ENCODE measurements around the gene SPN.
"Not testable (repeated sequence)": the region's sequence is repeated elsewhere in the genome, so short reads cannot be mapped to it uniquely, and the experiment has no call there.

DNA sequence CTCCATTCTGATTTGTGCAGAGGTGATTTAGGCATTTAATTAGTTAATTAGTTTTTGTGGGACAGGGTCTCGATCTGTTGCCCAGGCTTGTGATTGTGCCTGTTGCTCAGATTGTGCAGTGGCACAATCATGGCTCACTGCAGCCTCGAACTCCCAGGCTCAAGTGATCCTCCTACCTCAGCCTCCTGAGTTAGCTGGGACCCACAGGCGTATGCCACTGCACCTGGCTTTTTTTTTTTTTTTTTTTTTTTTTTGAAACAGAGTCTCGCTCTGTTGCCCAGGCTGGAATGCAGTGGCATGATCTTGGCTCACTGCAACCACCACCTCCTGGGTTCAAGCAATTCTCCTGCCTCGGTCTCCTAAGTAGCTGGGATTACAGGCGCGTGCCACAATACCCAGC, 9.2 kb upstream of the SPN start:
- TF ChIP-seq, protein P1, sequence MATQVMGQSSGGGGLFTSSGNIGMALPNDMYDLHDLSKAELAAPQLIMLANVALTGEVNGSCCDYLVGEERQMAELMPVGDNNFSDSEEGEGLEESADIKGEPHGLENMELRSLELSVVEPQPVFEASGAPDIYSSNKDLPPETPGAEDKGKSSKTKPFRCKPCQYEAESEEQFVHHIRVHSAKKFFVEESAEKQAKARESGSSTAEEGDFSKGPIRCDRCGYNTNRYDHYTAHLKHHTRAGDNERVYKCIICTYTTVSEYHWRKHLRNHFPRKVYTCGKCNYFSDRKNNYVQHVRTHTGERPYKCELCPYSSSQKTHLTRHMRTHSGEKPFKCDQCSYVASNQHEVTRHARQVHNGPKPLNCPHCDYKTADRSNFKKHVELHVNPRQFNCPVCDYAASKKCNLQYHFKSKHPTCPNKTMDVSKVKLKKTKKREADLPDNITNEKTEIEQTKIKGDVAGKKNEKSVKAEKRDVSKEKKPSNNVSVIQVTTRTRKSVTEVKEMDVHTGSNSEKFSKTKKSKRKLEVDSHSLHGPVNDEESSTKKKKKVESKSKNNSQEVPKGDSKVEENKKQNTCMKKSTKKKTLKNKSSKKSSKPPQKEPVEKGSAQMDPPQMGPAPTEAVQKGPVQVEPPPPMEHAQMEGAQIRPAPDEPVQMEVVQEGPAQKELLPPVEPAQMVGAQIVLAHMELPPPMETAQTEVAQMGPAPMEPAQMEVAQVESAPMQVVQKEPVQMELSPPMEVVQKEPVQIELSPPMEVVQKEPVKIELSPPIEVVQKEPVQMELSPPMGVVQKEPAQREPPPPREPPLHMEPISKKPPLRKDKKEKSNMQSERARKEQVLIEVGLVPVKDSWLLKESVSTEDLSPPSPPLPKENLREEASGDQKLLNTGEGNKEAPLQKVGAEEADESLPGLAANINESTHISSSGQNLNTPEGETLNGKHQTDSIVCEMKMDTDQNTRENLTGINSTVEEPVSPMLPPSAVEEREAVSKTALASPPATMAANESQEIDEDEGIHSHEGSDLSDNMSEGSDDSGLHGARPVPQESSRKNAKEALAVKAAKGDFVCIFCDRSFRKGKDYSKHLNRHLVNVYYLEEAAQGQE (IDR thresholded peaks at IDR 0.05), result not testable (repeated sequence)
- TF ChIP-seq POLR2AphosphoS2 (conservative IDR thresholded peaks at IDR 0.05; ENCODE audit: low read length), result not testable (repeated sequence)

Data from A549 (cell line).